ENCODE measurements around the gene ADAMTS17.

- TF ChIP-seq POLR2A (IDR thresholded peaks at IDR 0.05; ENCODE audit: borderline replicate concordance, extremely low read depth, insufficient read depth, insufficient read length): no peak
- no peak for TF ChIP-seq EZH2 (IDR thresholded peaks at IDR 0.05)
- no peak for TF ChIP-seq SIN3A (IDR thresholded peaks at IDR 0.05; ENCODE audit: low read depth)
Measured at GRCh38 chr15:100093211-100094126, 248.3 kb downstream of the ADAMTS17 start.

Data from HCT116 (cell line).